Memory B cell (primary cell): ENCODE data around the gene TUBB4B.

Experiments
- ATAC-seq: fragments of 150-1000 bp; cut with Tn5 transposase; 2 replicates; pipeline ENCODE4 v1.10.0; 2021; ENCODE audit warnings: low read depth, mild to moderate bottlenecking, moderate library complexity
- DNase-seq, 2 donors: peaks; one replicate each; pipeline ENCODE4 v3.0.0; 2022; ENCODE audit warnings: low spot score in 2 of 2
- H3K27ac Mint-ChIP-seq: one replicate; pipeline ENCODE4 v1.8.0; 2022; ENCODE audit warnings: mild to moderate bottlenecking, moderate library complexity, mixed read lengths
- H3K27me3 Mint-ChIP-seq: one replicate; pipeline ENCODE4 v1.8.0; 2022; ENCODE audit warnings: mixed read lengths
- H3K36me3 Mint-ChIP-seq: one replicate; pipeline ENCODE4 v1.8.0; 2022; ENCODE audit warnings: mild to moderate bottlenecking, mixed read lengths
- H3K4me1 Mint-ChIP-seq: one replicate; pipeline ENCODE4 v1.8.0; 2022; ENCODE audit warnings: mixed read lengths
- H3K4me3 Mint-ChIP-seq: one replicate; pipeline ENCODE4 v1.8.0; 2022; ENCODE audit warnings: mild to moderate bottlenecking, moderate library complexity, mixed read lengths
- H3K9me3 Mint-ChIP-seq: one replicate; pipeline ENCODE4 v1.8.0; 2022; ENCODE audit warnings: mixed read lengths

Gene TUBB4B

DNA sequence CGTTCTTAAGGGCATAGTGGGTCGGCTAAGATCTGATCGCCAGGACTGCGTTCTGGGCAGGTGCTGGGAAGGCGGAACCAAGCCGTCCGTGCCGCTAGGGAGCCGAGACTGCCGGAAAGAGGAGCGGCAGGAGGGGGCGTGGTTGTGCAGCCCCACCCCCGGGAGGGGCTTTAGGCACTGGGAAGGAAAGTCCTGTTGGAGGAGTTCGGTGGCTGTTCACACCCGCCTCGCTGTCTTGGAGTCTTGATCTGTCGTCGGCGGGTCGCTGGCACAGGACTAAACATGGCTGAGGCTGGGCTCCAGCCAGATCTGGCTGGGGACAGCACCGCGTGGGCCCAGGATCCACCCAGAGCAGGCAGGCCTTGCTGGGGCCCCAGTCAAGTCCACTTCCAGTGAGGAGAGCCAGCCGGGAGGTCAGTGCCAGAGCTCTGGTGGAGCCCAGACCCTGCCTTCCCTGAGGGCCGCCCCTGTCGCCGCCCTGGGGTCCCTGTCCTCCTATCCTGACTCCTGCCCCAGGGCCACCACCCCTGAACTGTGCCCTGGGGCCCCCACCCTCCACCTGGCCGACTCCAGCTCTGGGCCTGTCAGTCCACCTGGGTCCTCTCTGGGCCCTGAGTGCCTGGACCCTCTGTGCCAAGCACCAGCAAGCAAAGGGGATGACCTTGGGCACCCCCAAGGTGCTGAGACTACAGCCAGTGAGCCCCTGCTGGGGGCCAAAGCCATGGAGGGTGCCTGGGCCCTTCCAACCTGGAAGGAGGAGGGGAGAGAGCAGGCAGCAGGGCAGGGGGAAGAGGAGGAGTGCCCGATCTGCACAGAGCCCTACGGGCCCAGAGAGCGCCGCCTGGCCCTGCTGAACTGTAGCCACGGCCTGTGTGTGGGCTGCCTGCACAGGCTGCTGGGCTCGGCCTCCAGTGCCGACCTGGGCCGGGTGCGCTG is 23.5 kb upstream of the TUBB4B start:
- Mint-ChIP-seq H3K27me3 (peaks cover 4% of the 10 kb centered on the region), H3K4me3 (peak overlapping the region; percentile 14), H3K9me3 (no peaks in the 10 kb centered on the region), H3K27ac (no peak overlapping the region), H3K4me1 (no peaks in the 10 kb centered on the region), H3K36me3 (peaks cover 2% of the 10 kb centered on the region)
- DNase-seq (no peak), ATAC-seq (no peak)

GRCh38 chr9:137218212-137218753 is 22.8 kb upstream of the TUBB4B start:
- Mint-ChIP-seq H3K4me3 (no peak overlapping the region), H3K27ac (no peak overlapping the region), H3K9me3 (no peaks in the 10 kb centered on the region), H3K4me1 (peaks cover 5% of the 10 kb centered on the region), H3K36me3 (peaks cover 2% of the 10 kb centered on the region), H3K27me3 (peaks cover 4% of the 10 kb centered on the region)
- DNase-seq (no peak), ATAC-seq (no peak)

GRCh38 chr9:137218754-137219271 is 22.3 kb upstream of the TUBB4B start:
- H3K4me3 Mint-ChIP-seq, result no peak overlapping the region
- DNase-seq (no peak), ATAC-seq (no peak)
- H3K4me1 Mint-ChIP-seq, result peaks cover 5% of the 10 kb centered on the region
- no peak overlapping the region for H3K27ac Mint-ChIP-seq
- no peaks in the 10 kb centered on the region for H3K9me3 Mint-ChIP-seq
- peaks cover 2% of the 10 kb centered on the region for H3K36me3 Mint-ChIP-seq
- peaks cover 4% of the 10 kb centered on the region for H3K27me3 Mint-ChIP-seq

DNA sequence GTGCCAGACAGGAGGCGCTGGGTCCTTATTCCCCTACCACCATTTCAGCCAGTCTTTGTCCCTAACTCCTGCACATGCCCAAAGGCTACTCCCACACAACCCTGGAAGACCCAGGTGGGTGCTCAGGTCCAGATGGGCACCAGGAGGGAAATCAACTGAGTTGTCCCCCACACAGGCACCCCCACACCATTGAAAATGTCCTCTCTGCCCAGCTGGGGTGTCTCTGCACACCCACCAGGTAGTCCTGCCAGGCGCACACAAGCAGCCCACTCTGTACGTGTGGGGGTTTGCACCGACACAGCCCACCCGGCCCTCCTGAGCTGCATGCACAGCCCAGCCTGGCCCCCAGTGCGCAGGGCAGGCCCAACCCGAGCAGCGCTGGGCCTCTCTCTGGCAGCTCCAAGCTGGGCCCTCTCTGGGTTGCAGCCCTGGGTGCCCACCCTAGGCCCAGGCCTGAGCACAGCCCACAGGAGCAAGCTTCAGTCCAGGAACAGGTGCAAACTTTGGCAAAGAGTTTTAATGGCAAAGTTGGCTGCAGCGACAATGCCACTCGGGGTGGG is 21.2 kb upstream of the TUBB4B start:
- peak overlapping the region; percentile 35 for H3K4me3 Mint-ChIP-seq
- H3K9me3 Mint-ChIP-seq, result no peaks in the 10 kb centered on the region
- no peak for ATAC-seq
- no peaks in the 10 kb centered on the region for H3K36me3 Mint-ChIP-seq
- peaks cover 4% of the 10 kb centered on the region for H3K27me3 Mint-ChIP-seq
- no peak overlapping the region for H3K27ac Mint-ChIP-seq
- peaks cover 5% of the 10 kb centered on the region for H3K4me1 Mint-ChIP-seq
- no peak for DNase-seq

DNA sequence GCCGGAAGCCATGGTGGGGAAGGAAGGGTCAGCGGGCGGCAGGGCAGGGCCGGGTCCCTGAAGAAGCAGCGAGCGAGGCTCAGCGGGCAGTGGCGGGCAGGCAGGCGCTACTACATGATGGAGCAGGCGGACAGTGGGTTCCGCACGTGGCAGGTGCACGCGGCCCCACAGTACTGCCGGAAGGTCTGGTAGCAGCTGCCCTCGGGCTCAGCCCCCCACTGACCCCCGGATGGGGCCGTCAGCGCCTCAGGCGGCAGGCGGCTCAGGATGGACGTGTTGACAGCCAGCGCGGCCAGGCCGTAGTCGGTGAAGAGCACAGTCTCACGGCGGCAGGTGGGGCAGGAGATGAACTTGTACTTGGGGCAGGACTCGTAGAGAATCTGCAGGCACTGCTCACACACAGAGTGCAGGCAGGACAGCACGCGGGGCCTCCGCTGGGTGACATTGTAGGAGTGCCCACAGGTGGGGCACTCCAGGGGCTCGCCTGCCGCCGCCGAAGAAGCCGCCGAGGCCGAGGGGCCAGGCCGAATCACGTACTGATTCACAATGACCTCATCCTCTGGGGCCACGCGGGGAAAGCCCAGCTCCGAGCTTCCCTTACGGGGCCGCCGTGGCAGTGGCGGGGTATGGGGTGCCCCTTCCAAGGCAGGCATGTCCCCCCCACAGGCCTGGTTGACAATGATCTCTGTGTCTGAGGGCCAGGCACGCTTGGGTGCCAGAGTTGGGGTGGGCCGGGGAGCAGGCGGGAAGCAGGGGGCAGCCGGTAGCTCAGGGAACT is 20.6 kb upstream of the TUBB4B start:
- H3K4me3 Mint-ChIP-seq, result peak overlapping the region; percentile 68
- ATAC-seq (no peak), DNase-seq (no peak)
- no peak overlapping the region for H3K27ac Mint-ChIP-seq
- peaks cover 4% of the 10 kb centered on the region for H3K27me3 Mint-ChIP-seq
- peaks cover 5% of the 10 kb centered on the region for H3K4me1 Mint-ChIP-seq
- no peaks in the 10 kb centered on the region for H3K9me3 Mint-ChIP-seq
- H3K36me3 Mint-ChIP-seq, result no peaks in the 10 kb centered on the region

- Mint-ChIP-seq H3K36me3 (no peaks in the 10 kb centered on the region), H3K9me3 (no peaks in the 10 kb centered on the region), H3K4me1 (peaks cover 5% of the 10 kb centered on the region), H3K27me3 (peaks cover 4% of the 10 kb centered on the region), H3K4me3 (peak overlapping the region; percentile 68), H3K27ac (no peak overlapping the region)
- DNase-seq (no peak), ATAC-seq (no peak)
These were observed 20.0 kb upstream of the TUBB4B start for GRCh38 chr9:137221095-137221505.

DNA sequence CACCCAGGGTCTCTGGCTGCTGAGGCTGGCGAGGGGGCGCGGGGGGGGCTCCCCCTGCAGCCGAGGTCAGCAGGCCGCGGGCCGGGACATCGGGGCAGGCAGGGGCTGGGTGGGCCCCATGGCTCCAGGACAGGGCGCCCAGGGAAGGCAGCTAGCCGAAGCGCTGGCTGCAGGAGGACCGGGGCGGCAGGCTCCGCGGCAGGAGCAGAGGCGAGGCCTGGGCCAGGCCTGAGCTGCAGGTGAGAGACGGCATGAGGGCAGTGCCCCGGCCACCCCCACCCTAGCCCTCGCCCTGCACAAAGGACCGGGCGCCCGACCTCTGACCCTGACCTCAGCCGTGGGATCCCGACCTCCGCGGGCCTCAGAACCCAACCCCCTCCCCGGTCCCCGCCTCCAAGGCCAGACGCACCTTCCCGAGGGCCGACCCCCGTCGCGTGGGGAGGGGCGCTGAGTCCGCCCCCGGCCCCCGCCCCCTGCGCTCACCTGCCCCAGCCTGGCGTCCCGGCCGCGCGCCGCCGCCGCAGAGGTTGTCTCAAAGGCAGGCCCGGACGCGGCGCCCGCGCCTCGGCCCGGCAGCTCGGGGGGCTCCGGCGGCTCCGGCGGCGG is 19.5 kb upstream of the TUBB4B start:
- no peaks in the 10 kb centered on the region for H3K36me3 Mint-ChIP-seq
- H3K27me3 Mint-ChIP-seq, result peaks cover 4% of the 10 kb centered on the region
- no peak overlapping the region for H3K4me3 Mint-ChIP-seq
- no peak for DNase-seq
- no peaks in the 10 kb centered on the region for H3K9me3 Mint-ChIP-seq
- ATAC-seq, result no peak
- H3K4me1 Mint-ChIP-seq, result peaks cover 5% of the 10 kb centered on the region
- H3K27ac Mint-ChIP-seq, result no peak overlapping the region

DNA sequence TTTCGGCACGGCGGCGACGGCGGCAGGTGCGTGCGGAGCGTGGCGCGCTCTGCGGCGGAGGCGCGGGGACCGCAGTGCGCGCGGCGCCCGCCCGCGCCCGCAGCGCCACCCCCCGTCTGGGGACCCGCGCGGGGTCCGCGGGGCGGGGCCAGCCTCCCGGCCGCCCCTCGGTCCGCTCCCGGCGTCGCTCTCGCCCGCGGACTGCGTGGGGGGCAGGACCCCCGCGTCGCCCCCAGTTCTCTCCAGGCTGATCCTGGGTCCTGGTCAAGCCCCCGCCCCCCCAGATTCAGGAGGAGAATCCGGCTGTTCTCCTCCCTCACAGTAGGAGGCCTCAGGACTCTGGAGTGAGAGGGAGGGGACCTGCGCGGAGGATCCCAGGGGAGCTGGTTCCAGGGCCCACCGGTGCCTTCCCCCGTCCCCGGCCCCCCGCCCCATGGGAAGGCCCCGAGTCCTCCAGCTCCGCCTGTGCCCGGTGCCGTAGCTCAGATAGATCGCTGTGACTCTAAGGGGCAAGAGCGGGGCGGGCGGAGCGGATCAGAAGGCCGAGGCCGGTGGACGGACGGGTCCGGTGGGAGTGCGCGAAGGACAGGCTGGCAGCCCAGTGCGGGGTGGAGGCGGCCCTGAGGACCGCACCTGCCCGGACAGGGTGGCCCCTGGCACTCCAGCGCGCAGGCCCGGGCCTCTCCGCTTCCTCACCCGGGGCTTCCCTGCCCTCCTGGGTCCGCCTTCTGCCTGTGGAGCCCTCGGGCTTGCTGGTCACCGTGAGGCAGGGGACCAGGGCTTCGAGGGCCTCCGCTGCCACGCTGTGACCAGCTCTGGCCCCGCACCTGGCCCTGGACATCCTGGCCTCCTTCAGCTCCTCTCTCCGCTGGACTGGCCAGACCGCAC is 18.7 kb upstream of the TUBB4B start, which contains the start of gene RNF208:
Gene RNF208 (minus strand): TSS at position 51 of the 888 bp plus-strand sequence. CDS start 1,028 bp downstream, outside the sequence.
- no peak for DNase-seq
- peaks cover 4% of the 10 kb centered on the region for H3K27me3 Mint-ChIP-seq
- no peak for ATAC-seq
- peak within 1 kb of the TSS; percentile 89 for H3K4me3 Mint-ChIP-seq
- H3K27ac Mint-ChIP-seq, result peak within 1 kb of the TSS; percentile 75
- H3K36me3 Mint-ChIP-seq, result no peaks in the 10 kb centered on the region
- H3K9me3 Mint-ChIP-seq, result no peaks in the 10 kb centered on the region
- H3K4me1 Mint-ChIP-seq, result peaks cover 5% of the 10 kb centered on the region

DNA sequence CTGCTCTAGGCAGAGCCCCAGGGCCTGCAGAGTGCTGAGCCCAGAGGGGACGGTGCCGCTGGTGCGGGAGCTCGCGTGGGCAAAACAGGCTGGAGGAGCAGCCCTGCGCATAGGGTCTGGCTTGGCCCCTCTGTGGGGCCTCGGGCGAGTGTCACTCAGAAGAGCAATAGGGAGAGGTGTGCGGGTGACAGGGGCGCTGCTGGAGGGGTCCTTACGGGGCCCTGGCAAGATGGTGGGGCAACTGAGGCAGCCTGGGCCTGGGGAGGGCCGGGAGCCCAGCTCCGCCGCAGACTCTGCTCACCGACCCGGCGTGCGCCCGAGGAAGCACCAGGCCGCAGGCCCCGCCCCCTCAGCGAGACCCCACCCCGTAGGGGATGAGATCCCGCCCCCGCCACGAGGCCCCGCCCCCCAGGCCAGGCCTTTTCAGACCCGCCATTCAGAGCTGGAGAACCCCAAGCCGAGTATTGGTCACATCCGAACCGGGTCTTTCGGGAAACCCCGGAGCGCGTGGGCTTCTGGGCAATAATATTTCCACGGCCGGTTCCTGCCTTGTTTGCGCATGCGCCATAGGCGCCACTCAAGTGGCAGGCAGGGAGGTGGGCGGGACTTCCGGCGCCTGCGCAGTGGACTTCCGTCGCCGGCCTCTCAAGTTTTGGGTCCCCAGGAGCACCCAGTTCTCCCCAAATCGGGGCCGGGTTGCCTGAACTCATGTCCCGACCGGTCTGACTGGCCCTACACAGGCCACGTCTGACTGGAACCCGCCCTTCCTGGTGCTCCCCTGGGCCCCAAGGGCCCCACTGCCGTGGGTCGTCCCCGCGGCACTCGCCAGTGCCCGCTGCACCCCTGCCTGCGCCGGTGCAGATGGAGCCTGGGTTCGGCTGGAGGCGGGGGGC is 17.8 kb upstream of the TUBB4B start:
- ATAC-seq, result peak; percentile 87
- Mint-ChIP-seq H3K27ac (peak overlapping the region; percentile 75), H3K4me1 (peaks cover 7% of the 10 kb centered on the region), H3K27me3 (peaks cover 6% of the 10 kb centered on the region), H3K4me3 (peak overlapping the region; percentile 89), H3K36me3 (peaks cover 2% of the 10 kb centered on the region), H3K9me3 (no peaks in the 10 kb centered on the region)
- DNase-seq, result peak; percentile 95 to 96

DNA sequence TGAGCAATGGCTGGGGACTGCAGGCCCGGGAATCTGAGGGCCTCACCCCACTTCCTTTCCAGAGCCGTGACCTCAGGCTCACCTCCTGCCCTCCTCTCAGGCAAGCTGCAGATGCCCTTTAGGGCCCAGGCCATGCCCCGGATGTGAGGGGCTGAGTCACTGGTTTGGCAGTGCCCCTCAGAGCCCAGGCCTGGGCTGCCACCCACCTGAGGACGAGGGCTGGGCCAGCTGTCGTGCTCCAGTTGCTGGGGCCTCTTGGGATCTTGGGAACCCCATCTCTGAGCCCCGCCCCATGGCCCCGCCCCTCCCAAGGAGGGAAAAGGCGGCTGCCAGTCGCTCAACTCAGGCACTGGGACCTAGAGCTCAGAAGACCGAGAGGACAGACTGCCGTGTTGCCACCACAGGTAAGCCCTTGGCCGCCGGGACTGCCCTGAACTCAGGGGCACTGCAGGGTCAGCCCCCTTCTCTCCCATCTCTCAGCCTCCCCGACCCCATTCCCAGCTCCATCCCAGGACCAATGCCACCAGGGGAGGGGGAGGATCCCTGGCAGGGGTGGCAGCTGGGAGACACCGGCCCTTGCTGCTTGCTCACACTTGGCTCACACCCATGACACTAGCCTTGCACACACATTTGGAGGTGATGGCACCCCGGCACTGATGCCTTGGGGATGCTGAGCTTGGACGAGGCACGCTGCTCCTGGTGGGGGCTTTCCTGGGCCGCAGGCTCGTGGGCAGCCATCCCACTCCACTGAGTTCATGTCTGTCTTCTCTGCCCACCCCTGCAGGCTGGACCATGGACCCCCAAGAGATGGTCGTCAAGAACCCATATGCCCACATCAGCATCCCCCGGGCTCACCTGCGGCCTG is 16.0 kb upstream of the TUBB4B start, which contains the start of gene CYSRT1:
Gene CYSRT1 (plus strand): TSS at position 345 of the 865 bp plus-strand sequence. CDS start 448 bp downstream, at position 793.
- ATAC-seq (no peak), DNase-seq (no peak)
- no peak within 1 kb of the TSS for H3K27ac Mint-ChIP-seq
- peak within 1 kb of the TSS; percentile 89 for H3K4me3 Mint-ChIP-seq
- peaks cover 2% of the 10 kb centered on the region for H3K36me3 Mint-ChIP-seq
- peaks cover 7% of the 10 kb centered on the region for H3K4me1 Mint-ChIP-seq
- peaks cover 7% of the 10 kb centered on the region for H3K27me3 Mint-ChIP-seq
- no peaks in the 10 kb centered on the region for H3K9me3 Mint-ChIP-seq

- ATAC-seq (no peak), DNase-seq (no peak)
- peaks cover 7% of the 10 kb centered on the region for H3K4me1 Mint-ChIP-seq
- H3K27ac Mint-ChIP-seq, result no peak overlapping the region
- H3K4me3 Mint-ChIP-seq, result no peak overlapping the region
- peaks cover 5% of the 10 kb centered on the region for H3K27me3 Mint-ChIP-seq
- H3K9me3 Mint-ChIP-seq, result no peaks in the 10 kb centered on the region
- peaks cover 2% of the 10 kb centered on the region for H3K36me3 Mint-ChIP-seq
These were observed 15.3 kb upstream of the TUBB4B start for GRCh38 chr9:137225699-137226331.
